HG03469 (cell line): ENCODE results near the gene ZFYVE28.

Source experiments
- ATAC-seq: cut with Tn5 transposase; IDR thresholded peaks from one replicate; pipeline ENCODE4 v1.9.1; 2021; ENCODE audit warnings: mild to moderate bottlenecking, moderate library complexity, moderate number of reproducible peaks; ENCODE audit not compliant: unreplicated experiment

The ZFYVE28 gene

GRCh38 chr4:2412534-2412884 lies 5.9 kb downstream of the ZFYVE28 start:
- ATAC-seq, result no peak

DNA sequence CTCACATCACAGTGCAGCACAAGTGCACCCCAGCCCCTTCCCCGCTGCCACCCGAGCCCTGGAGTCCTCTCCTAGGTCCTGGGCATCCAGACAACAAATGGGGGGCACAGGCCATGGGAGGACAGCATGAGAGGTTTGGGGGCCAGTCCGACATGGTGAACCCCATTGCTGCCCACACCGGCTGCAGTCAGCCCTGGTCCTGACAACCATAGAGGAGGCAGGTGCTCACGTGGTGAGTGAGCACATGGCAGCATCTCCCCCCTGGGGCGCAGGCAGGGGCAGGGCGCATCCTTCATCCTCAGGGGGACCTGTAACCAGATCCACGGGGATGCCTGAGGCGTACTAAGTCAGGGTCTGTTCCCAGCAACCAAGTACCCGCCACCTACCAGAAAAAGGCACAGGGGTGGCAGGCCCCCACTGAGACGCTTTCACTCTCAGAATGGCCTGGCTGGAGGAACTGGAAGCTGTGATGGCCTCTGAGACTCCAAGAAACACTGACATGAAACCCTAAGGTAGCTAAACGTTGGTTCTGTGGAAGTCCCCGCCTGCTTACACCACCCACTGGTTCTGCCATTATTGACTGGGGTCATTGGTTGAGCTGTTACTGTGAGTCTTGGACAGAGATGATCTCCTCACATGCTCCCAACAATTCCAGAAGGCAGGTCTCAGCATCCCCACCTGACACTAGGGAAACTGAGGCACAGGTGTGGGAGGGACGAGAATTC lies 6.5 kb downstream of the ZFYVE28 start:
- no peak for ATAC-seq

DNA sequence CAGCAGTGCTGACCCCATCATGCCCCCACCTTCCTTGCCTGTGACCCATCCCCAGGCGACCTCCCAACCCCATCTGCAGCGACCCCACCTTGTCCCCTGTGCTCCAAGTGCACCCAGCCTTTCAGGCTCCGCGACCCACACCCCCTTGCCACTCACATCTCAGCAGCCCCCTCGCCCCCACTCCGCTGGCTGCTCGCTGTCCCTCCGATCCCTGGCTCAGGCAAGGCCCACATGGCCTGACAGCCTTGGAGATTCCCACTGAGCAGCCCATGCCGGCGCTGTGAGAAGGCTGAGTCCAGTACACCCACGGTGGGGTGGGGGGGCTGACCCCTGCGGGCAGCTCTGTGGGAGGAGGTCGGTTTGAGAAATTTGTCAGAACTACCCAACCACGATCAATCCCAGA lies 9.1 kb downstream of the ZFYVE28 start:
- ATAC-seq, result no peak

DNA sequence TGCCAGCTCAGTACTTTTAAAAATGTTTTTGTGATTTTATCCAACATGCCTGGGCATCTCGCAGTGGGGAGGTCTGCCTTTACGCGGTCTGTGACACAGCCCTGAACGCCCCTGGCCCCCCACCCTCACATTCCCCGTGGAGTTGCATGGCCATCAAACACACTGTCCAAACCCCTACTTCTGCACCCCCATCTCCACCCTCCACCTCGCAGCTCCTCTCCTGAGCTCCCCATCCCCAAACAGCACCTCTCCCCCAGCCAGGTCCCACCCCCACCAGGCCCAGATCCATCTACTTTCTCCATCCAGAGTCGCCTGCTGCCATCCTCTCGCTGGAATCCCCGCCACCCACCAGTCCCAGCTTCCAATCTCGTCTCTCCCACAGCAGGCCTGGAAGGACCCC lies 9.5 kb downstream of the ZFYVE28 start:
- ATAC-seq, result no peak

- ATAC-seq, result no peak
Observed at GRCh38 chr4:2408401-2408958, 10.0 kb downstream of the ZFYVE28 start.

DNA sequence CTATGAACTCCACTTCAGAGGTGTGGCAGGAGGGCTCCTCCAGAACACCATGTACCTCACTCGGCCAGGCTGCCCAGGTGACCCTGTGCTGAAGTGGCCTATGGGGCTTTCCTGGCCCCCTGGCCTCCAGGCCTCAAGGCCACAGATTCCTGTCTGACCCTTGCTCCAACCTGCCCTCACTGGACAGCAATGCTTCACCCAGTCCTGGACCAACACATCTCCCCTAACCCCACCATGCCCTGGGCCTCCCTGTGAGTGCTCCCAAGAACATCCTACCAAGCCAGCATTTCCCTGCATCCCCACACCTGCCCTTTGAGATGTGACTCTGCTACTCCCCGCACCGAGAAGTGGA lies 10.5 kb downstream of the ZFYVE28 start:
- ATAC-seq, result no peak

- ATAC-seq, result no peak
Observed at GRCh38 chr4:2406920-2407319, 11.5 kb downstream of the ZFYVE28 start.

DNA sequence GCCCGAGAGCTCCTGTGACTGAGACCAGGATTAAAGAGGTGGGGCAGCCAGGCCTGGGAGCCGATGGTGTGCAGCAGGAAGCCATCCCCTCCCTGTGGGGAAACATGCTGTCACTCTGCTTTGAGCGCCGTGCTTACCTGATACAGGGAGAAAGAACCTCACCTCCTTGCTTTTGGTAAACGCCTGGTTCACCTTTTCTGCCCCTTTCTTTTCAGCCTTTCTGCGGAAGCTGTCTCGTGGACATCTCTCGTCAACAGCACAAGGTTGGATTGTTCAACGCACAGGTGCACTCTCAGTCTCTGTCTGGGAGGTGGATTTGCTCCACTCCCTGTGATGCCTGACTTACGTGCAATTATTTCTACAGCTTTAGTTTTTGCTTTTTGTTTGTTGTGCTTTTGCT lies 12.0 kb downstream of the ZFYVE28 start:
- ATAC-seq, result no peak

DNA sequence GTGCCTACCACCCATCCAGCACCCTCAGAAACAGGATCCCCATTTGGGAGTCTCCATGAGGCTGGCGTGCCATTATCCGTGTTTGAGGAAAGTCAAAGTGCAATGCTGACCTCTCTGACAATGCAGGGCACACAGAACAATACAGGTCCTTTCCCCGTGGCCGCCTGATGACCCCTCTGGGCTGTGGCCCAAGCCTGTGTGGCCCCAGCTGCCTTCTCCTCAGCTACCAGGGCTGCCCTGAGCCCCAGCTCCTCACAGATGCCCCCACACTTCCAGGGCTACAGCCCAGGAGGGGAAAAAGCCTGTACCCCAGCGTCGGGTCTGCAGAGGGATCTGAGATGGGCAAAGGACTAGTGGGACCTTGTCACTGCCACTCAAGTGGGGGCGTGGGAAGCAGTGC lies 15.5 kb downstream of the ZFYVE28 start:
- no peak for ATAC-seq

GRCh38 chr4:2402048-2402842 lies 16.2 kb downstream of the ZFYVE28 start:
- no peak for ATAC-seq

- no peak for ATAC-seq
Observed at GRCh38 chr4:2401610-2401983, 16.8 kb downstream of the ZFYVE28 start.

DNA sequence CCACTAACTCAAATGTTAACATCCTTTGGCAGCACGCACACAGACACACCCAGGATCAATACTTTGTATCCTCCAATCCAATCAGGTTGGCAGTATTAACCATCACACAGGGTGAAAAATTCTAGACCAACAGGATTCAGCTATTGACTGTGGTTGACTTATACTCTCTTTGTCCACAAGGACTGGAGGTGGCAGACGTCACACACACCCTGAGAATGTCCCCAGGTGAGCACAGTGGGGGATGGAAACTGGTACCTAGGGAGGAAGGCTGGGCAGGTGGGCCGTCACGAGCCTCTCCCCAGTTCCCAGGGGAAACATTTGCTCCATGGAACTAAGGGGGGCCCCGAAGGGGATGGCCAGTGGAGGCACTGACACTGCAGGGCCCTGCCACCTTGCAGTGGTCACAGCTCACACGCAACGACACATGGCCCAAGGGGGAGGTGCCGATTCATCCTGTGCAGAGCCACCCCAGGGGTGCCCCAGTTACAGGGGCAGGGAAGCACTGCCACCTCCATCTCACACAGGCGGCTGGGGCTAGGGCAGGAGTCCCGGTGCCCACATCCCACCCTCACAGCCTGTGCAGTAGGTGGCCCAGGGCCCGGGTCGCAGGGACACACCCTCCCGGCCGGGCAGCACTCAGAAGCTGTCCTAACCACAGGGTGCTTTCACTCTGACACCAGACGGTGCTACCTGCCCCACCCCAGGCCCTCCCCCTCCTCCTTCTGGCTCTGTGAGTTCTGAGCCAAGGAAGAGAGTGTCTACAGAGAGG lies 17.4 kb downstream of the ZFYVE28 start:
- no peak for ATAC-seq

GRCh38 chr4:2399631-2400190 lies 18.7 kb downstream of the ZFYVE28 start:
- no peak for ATAC-seq

GRCh38 chr4:2399216-2399615 lies 19.2 kb downstream of the ZFYVE28 start:
- no peak for ATAC-seq

- ATAC-seq, result no peak
Observed at GRCh38 chr4:2397596-2398379, 20.7 kb downstream of the ZFYVE28 start.

DNA sequence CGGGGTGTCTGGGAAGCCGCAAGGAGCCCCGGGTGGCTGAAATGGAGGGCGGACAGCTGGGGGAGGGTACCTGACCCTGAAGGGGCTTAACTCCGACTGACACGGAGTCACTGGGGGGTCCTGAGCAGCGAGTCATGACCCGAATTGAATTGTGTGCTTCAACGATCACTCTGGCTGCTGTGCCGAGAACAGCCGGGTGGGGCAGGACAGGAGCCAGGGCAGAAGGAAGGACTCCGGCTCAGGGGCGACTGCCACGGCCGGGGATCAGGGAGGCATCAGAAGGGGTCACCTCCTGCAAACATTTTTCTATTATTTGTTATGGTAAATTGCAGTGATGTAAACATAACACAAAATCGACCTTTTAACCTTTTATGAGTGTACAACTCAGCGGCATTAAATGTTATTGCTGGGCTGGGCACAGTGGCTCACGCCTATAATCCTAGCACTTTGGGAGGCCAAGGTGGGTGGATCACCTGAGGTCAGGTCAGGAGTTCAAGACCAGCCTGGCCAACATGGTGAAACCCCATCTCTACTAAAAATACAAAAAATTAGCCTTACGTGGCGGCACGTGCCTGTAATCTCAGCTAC lies 21.6 kb downstream of the ZFYVE28 start:
- no peak for ATAC-seq

DNA sequence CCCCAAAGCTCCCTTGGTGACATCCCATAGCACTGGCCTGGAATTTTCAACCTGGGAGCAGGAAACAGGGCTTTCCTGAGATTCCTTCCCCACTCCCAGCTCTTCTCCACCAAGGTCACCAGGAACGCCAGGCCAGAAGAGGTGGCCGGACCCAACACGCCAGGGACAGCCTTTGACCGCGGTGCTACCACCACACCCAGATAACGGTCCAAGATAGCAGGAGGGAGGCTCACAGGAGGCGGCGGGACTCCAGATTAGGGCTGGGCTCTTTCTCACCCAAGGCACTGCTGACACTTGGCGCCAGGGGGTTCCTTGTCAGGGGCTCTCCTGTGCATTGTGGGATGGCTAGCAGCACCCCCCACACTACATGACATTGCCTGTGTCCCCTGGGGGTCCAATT lies 22.9 kb downstream of the ZFYVE28 start:
- no peak for ATAC-seq

DNA sequence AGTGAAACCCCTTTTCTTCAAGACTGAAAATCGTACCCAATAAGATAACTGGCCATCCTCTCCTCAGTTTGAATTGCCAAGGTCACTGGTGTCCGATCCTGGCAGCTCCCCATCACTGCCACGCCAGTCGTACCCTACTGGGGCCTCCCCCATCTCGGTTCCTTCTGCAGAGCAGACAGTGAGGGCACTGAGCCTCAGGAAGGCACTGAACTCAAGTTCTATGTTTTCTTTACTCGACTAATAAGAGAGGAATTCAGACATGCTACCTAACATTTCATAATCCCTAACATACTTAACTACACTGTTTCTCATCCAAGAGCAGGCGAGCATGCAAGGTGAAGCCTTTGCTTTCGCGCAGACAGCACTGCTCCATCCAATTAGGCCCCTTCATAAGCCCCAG lies 23.4 kb downstream of the ZFYVE28 start:
- ATAC-seq, result no peak

GRCh38 chr4:2394528-2394927 lies 23.9 kb downstream of the ZFYVE28 start:
- no peak for ATAC-seq
